ENCODE measurements around the gene CPVL.
A peak's percentile ranks its signal among the peaks of the same experiment; 100 is the strongest.

CPVL gene

DNA sequence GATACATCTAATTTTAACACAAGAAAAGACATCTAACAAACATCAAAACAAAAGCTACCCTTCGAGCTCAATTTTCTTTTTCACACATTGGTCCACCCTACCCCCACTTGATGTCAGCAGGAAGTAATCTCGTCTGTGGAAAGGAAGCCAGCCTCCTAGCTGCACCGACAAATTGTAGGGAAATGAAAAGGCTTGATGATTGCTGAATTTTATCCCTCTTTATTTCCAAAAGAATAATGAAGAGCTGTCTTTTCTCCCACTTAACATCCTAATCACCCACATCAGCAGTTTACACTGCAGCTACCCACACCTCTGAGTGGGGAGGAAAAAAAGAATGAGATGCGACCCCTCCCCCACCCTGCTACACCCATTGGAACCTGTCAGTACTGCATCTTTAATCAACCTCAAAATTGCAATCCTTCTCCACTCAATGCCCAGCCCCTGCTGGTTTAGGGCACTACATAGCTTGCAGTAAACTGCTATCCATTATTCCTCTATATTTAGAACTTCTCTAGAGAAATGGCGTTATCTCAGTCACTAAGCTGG is 10.6 kb upstream of the CPVL start:
- FAIRE-seq = no peak
- no peak for DNase-seq (ENCODE audit: low spot score)

DNA sequence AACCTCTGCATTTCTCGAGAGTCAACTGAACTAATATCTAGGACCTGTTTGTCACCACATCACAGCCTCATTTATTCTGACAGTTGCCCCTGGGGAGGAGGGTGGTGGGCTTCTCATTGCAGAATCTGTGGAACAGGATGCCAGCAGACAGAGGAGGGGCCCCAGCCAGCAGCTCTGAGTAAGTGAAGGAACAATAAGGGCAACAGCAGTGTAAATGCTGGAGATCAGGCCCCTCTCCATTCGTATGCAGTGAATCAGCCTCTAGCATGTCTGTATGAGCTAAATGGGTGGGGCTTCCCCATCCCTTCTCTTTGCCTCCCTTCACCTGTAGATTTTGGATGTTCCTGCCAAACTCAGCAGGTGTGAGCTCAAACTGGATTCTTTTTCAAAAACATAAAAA is 7.7 kb upstream of the CPVL start:
- no peak for FAIRE-seq
- no peak for DNase-seq (ENCODE audit: low spot score)

DNA sequence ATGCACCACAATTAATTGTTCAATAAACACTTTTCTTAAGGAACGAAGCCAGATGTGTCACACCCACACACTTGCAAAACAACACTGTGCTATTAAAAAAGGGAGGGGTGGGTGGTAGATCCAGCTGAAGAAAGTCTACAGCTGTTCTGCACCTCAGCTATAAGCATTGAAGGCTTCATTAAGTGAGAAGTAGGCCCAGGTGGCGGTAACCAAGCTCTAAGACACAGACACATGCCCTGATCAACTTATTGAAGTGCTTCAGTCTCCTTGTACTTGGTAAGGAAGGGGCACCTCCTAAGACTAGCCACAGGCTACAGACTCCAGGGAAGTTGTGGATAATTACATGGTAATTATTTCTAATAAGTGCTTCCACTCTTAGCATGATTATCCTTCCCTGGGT is 4.5 kb upstream of the CPVL start:
- no peak for DNase-seq (ENCODE audit: low spot score)
- no peak for FAIRE-seq

GRCh38 chr7:29149036-29149435 is 2.7 kb upstream of the CPVL start:
- no peak for FAIRE-seq
- DNase-seq (ENCODE audit: low spot score) = no peak

DNA sequence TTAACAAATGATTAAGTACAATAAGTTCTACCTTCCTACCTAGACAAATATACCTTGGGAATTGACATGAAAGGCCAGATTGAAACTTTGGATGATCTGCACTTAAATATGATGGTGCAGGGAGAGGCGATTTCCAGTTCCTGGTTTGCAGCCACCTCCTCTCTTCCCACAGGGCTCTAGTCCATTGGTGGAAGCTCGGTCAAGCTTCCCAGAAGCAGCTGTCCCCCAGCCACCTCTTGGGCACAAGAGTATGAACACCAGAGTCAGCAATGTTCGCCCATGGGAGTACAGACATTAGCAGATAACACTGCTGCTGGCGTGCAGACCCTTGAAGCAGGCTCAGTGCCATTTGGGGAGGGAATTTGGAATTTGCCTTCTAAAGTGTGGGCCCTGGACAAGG is 1.5 kb upstream of the CPVL start:
- no peak for FAIRE-seq
- no peak for DNase-seq (ENCODE audit: low spot score)

GRCh38 chr7:29146888-29147609 is 712 bp upstream of the CPVL start:
- FAIRE-seq (no peak), DNase-seq (ENCODE audit: low spot score) (no peak)

GRCh38 chr7:29145553-29146056 is 732 bp downstream of the CPVL start:
- no peak for FAIRE-seq
- DNase-seq (ENCODE audit: low spot score) = no peak

DNA sequence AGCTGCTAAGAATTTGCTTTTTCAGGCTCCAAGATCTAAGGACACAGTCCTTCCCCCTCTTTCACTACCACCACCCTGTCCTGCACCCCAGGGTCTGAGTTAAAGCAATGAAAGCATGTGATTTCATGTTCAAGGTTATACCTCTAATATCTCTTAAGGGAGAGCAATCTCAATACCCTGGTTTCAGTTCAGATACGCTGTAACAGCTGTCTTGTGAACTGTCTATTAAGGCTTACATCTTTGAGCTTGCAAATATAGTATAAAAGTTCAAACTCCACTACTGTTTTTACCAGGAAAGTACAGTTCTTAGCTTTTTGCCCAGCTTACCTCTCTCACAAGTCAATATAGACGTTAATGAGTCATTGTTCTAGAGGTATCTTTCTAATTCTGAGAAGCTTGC is 2.6 kb downstream of the CPVL start:
- DNase-seq (ENCODE audit: low spot score) = no peak
- no peak for FAIRE-seq

DNA sequence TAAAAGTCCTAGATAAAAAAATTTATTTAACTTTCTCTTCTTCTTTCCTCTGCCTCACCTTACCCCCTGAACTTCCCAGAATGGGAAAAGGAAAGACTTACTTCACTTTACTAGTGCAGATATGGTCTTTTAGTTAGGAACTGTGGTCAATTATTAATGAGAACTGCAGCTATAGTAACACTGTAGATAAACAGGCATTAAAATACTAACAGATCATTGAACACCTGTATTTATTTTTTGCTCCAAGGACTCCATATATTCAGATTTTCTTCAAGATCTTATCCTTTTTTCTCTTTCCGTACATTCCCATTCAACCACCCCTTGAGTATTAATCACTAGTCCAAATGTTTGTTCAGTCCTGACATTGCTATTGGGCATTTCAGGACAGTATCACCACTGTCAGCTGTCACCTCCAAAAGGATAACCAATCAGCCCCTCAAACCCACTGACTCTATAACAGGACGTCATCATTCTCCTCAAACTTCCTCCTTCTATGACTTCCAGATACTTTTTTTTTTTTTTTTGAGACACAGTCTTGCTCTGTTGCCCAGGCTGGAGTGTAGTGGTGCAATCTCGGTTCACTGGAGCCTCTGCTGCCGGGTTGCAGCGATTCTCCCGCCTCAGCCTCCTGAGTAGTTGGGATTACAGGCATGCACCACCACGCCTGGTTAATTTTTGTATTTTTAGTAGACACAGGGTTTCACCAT is 4.2 kb downstream of the CPVL start:
- DNase-seq (ENCODE audit: low spot score) (no peak), FAIRE-seq (no peak)

DNA sequence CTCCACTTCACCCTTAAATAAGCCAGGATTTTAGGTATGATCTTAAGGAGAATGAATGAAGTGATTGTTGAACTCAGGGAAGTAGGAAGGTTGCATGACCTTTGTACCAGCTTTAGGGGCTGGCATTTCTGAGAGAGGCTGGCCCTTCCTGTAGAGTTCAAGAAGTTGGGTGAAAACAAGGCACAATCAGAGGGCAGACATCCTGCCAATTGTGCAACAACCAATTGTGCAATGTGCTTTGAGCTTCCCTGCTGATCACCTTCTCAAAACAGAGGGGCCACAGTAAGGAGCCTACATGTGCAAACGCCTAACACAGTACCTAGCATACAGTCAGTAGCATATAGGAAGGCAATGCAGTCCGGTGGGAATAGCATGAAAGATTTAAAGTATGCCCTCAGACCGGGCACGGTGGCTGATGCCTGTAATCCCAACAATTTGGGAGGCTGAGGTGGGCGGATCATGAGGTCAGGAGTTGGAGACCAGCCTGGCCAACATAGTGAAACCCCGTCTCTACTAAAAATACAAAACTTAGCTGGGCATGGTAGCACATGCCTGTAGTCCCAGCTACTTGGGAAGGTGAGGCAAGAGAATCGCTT is 5.4 kb downstream of the CPVL start:
- FAIRE-seq (no peak), DNase-seq (ENCODE audit: low spot score) (no peak)

DNA sequence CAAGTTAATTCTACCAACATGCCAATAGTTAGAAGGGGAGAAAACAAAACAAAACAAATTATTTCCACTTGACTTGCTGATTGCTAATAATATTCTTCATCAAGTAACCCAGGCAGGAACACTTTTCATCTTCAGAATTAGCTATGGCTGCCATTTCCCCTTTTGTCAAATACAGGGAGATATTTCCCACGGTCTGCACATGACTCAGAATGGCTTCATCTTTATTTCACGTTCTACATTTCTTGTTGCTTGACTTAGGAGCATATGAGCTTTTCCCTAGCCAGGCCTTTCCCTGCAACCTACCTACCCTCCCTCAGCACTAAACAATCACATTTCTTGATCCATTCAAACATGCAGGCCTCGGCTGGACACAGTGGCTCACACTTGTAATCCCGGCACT is 6.5 kb downstream of the CPVL start:
- FAIRE-seq (no peak), DNase-seq (ENCODE audit: low spot score) (no peak)

DNA sequence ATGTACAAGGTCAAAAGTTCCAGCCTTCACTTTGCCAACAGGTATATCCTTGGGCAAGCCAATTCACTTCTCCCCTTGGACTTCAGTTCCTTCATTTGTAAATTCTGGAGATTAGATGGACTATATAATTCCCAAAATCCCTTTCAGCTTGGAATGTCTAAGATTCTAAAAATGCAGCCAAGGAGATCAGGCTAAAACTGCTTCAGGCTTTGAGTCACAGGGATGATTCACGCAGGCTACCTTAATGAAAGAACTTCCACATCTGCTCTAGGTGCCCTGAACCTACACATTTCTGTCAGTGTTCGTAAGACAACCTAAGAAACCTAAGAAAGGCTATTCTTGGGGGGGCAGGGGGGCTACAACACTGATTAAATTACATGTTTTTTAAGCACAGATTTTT is 7.1 kb downstream of the CPVL start:
- FAIRE-seq (no peak), DNase-seq (ENCODE audit: low spot score) (peak; percentile 14)

GRCh38 chr7:29138588-29138987 is 7.7 kb downstream of the CPVL start:
- FAIRE-seq = no peak
- no peak for DNase-seq (ENCODE audit: low spot score)

DNA sequence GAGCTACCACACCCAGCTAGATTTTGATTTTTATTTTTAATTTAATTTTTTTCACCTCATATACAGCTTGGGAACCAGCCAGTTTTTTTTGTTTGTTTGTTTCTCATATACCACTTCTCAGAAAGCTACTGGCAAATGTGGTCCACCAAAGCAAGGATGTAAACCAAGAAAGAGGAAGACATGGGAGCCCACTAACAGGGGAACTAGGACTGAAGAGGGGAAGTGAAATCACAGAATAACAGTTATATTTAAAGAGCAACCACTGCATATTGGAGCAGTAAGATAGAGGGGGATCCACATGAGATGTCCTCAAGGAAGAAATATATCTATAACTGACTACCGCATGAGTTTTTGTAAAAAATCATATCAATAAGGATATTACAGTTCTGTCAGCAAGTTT is 10.5 kb downstream of the CPVL start:
- no peak for FAIRE-seq
- DNase-seq (ENCODE audit: low spot score) = no peak

GRCh38 chr7:29132980-29133379 is 13.4 kb downstream of the CPVL start:
- no peak for DNase-seq (ENCODE audit: low spot score)
- FAIRE-seq = no peak

DNA sequence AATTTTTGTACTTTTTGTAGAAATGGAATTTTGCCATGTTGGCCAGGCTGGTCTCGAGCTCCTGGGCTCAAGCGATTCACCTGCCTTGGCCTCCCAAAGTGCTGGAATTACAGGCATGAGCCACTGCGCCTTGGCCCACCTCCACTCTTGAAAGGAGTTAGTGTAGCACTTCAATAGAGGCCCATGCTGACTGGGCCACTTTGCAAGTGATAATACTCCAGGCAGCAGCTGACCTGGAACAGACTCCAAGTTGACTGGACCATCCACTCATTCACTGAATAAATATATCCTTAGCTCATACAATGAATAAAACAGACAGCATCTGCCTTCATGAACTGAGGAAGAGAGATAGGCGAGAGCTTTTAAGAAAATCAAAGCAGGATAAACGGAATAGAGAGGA is 14.7 kb downstream of the CPVL start:
- DNase-seq (ENCODE audit: low spot score) (no peak), FAIRE-seq (no peak)

GRCh38 chr7:29130096-29130495 is 16.2 kb downstream of the CPVL start:
- FAIRE-seq (no peak), DNase-seq (ENCODE audit: low spot score) (no peak)

DNA sequence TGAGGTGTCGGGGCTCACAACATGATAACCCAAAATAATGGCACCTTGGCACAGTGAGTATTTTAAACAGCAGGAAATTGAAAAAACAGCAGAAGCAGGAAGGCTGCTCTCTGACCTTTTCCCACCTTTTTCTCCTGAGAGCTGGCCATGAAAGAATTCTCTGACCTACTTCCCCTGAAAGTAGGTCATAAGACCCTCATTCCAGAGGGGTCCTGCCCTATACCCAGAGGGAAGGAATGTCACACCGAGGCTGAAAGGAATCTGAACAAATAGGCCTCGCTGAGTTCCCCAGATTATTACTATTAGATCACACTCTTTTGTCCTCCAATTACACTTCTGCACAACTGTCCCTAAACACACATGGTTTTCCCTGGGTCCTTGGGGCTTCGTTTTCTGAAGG is 18.8 kb downstream of the CPVL start:
- FAIRE-seq (no peak), DNase-seq (ENCODE audit: low spot score) (no peak)

DNA sequence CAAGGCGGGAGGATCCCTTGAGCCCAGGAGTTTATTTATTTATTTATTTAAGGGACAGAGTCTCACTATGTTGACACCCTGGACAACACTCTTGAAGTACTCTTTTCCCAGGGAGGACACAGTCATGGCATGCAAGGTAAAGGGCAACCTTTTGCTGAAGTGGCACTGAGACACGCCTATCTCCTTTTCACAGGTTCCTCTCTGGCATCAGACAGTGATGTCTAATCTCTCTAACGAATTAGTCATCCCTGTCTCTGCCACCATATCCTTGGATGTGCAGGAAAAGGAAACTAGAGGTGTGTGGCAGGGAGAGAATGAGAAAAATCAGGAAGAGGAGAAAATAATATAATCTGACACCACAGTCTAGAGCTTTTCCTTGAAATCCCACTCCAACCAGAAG is 19.5 kb downstream of the CPVL start:
- FAIRE-seq (no peak), DNase-seq (ENCODE audit: low spot score) (no peak)

DNA sequence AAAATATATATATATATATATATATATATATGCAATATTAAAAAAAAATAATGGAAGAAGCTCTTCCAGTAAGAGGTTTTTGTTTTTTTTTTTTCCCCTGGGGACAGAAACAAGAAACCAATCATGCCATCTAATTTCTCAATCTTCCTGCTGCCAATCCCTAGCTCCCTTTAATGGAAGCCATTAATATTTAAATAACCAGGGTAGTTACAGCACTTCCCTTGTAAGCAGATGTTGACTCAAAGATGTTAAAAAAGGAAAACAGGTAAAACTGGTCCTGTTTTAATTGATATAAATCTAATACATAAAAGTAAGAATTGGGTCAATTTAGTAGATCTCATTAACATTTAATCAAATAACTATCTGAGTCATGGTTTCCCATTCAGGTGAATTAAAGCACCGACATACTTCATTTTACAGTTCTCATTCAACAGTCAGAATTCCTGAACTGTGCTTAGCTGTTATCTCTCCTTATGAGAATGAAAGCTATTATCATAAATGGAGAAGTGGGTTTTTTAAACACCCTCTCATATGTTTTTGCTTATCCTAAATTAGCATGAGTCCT is 22.6 kb downstream of the CPVL start:
- DNase-seq (ENCODE audit: low spot score) (no peak), FAIRE-seq (no peak)

GRCh38 chr7:29122759-29123158 is 23.6 kb downstream of the CPVL start:
- DNase-seq (ENCODE audit: low spot score) (no peak), FAIRE-seq (no peak)

GRCh38 chr7:29122081-29122480 is 24.3 kb downstream of the CPVL start:
- no peak for FAIRE-seq
- DNase-seq (ENCODE audit: low spot score) = no peak
